HG03469 (cell line): ENCODE measurements around the gene PCDHAC1.
"Not testable (repeated sequence)": the region's sequence is repeated elsewhere in the genome, so short reads cannot be mapped to it uniquely, and the experiment has no call there.

ENCODE experiments used
- ATAC-seq: cut with Tn5 transposase; IDR thresholded peaks from one replicate; pipeline ENCODE4 v1.9.1; 2021; ENCODE audit warnings: mild to moderate bottlenecking, moderate library complexity, moderate number of reproducible peaks; ENCODE audit not compliant: unreplicated experiment

The PCDHAC1 gene

GRCh38 chr5:140925806-140926442, at the start of gene PCDHAC1:
Gene PCDHAC1, plus strand, starts transcription at chr5:140926299. Its CDS starts 594 bp downstream, at chr5:140926893.
- ATAC-seq: no peak

GRCh38 chr5:140876541-140877261, 49.4 kb upstream of the PCDHAC1 start:
- ATAC-seq: not testable (repeated sequence)

GRCh38 chr5:140877262-140877581, 48.9 kb upstream of the PCDHAC1 start:
- ATAC-seq: no peak

- ATAC-seq: no peak
Observed at GRCh38 chr5:140881889-140882590, 44.1 kb upstream of the PCDHAC1 start, which contains the start of gene PCDHA13. Gene PCDHA13, plus strand, starts transcription at chr5:140882124. Its CDS starts 145 bp downstream, at chr5:140882269.

GRCh38 chr5:140882591-140882899, 43.6 kb upstream of the PCDHAC1 start:
- no peak for ATAC-seq

- ATAC-seq: no peak
Observed at GRCh38 chr5:140883373-140883772, 42.7 kb upstream of the PCDHAC1 start.

GRCh38 chr5:140883927-140884697, 42.0 kb upstream of the PCDHAC1 start:
- ATAC-seq: no peak

- ATAC-seq: no peak
Observed at GRCh38 chr5:140916325-140916724, 9.8 kb upstream of the PCDHAC1 start.

- ATAC-seq: no peak
Observed at GRCh38 chr5:140923601-140924000, 2.5 kb upstream of the PCDHAC1 start.

GRCh38 chr5:140926443-140927227, 536 bp downstream of the PCDHAC1 start:
- ATAC-seq: no peak

- no peak for ATAC-seq
Observed at GRCh38 chr5:140927228-140927573, 1.1 kb downstream of the PCDHAC1 start.

GRCh38 chr5:140934964-140935606, 9.0 kb downstream of the PCDHAC1 start:
- ATAC-seq: no peak

- no peak for ATAC-seq
Observed at GRCh38 chr5:140946578-140946977, 20.5 kb downstream of the PCDHAC1 start.

- ATAC-seq: no peak
Observed at GRCh38 chr5:140951636-140952035, 25.5 kb downstream of the PCDHAC1 start.

- no peak for ATAC-seq
Observed at GRCh38 chr5:140953234-140953633, 27.1 kb downstream of the PCDHAC1 start.

GRCh38 chr5:140962190-140962589, 36.1 kb downstream of the PCDHAC1 start:
- no peak for ATAC-seq

- ATAC-seq: no peak
Observed at GRCh38 chr5:140964356-140964755, 38.3 kb downstream of the PCDHAC1 start.

GRCh38 chr5:140965905-140966292, 39.8 kb downstream of the PCDHAC1 start:
- ATAC-seq: no peak

GRCh38 chr5:140966293-140967225, 40.5 kb downstream of the PCDHAC1 start, which contains the start of gene PCDHAC2:
Gene PCDHAC2, plus strand, starts transcription at chr5:140966476. Its CDS starts 291 bp downstream, at chr5:140966767.
- ATAC-seq: no peak
